HepG2 (cell line): ENCODE measurements around the gene CCDC142. TPM values are rescaled to one million over a fixed set of nuclear protein-coding genes. Genes with fewer than 3 reads are reported as not detected.

Experiments
- ARNT ChIP-seq: fragments of 450-650 bp; IDR thresholded peaks from 2 replicates; pipeline ENCODE4 v1.6.1; 2017
- ATF7-NPFF ChIP-seq: sonication (generic); formaldehyde crosslinking; IDR thresholded peaks from 2 replicates; pipeline ENCODE4 v1.8.1; 2023; ENCODE audit warnings: mild to moderate bottlenecking, low read depth, missing genetic modification reagents, moderate library complexity
- DNMT3B ChIP-seq: conservative IDR thresholded peaks from 2 replicates; pipeline ENCODE4 v1.6.1; 2016; ENCODE audit warnings: missing biosample characterization, control low read depth
- ERF ChIP-seq: IDR thresholded peaks from 2 replicates; pipeline ENCODE4 v1.6.1; 2018; ENCODE audit warnings: missing biosample characterization, missing genetic modification reagents
- GATA4 ChIP-seq: sonication (generic); IDR thresholded peaks from 2 replicates; pipeline ENCODE4 v1.6.1; 2016; ENCODE audit warnings: antibody characterized with exemption, low read depth, borderline replicate concordance
- GZF1 ChIP-seq: sonication (generic); formaldehyde crosslinking; IDR thresholded peaks from 2 replicates; pipeline ENCODE4 v1.5.1; 2020; ENCODE audit warnings: mild to moderate bottlenecking, missing genetic modification reagents
- HHEX ChIP-seq: IDR thresholded peaks from 2 replicates; pipeline ENCODE4 v1.6.1; 2016; ENCODE audit warnings: control low read depth
- MED13 ChIP-seq: sonication (generic); formaldehyde crosslinking; IDR thresholded peaks from 2 replicates; pipeline ENCODE4 v1.5.0; 2020; ENCODE audit warnings: missing genetic modification reagents
- MEIS2 ChIP-seq: sonication (generic); formaldehyde crosslinking; IDR thresholded peaks from 2 replicates; pipeline ENCODE4 v1.9.0; 2021; ENCODE audit warnings: mild to moderate bottlenecking, missing genetic modification reagents
- MIER2 ChIP-seq: IDR thresholded peaks from 2 replicates; pipeline ENCODE4 v1.6.1; 2016; ENCODE audit warnings: missing biosample characterization, missing genetic modification reagents
- NFIB ChIP-seq: sonication (generic); formaldehyde crosslinking; IDR thresholded peaks from 2 replicates; pipeline ENCODE4 v1.9.0; 2021; ENCODE audit warnings: missing genetic modification reagents, mild to moderate bottlenecking, borderline replicate concordance
- NKX3-1 ChIP-seq: sonication (generic); formaldehyde crosslinking; IDR thresholded peaks from 2 replicates; pipeline ENCODE4 v1.5.0; 2020; ENCODE audit warnings: missing genetic modification reagents
- NR1H2 ChIP-seq: sonication (generic); formaldehyde crosslinking; IDR thresholded peaks from 2 replicates; pipeline ENCODE4 v1.8.1; 2022; ENCODE audit warnings: low read depth, missing genetic modification reagents, borderline replicate concordance
- PAWR ChIP-seq: sonication (generic); formaldehyde crosslinking; IDR thresholded peaks from 2 replicates; pipeline ENCODE4 v1.4.0; 2020; ENCODE audit warnings: missing genetic modification reagents, mild to moderate bottlenecking, borderline replicate concordance
- RARG ChIP-seq: sonication (generic); formaldehyde crosslinking; IDR thresholded peaks from 2 replicates; pipeline ENCODE4 v1.4.0; 2020; ENCODE audit warnings: low read depth, mild to moderate bottlenecking, missing genetic modification reagents
- RORA ChIP-seq: sonication (generic); formaldehyde crosslinking; IDR thresholded peaks from 2 replicates; pipeline ENCODE4 v1.5.0; 2020; ENCODE audit warnings: mild to moderate bottlenecking, missing genetic modification reagents, moderate library complexity
- SAFB2 ChIP-seq: sonication (generic); formaldehyde crosslinking; IDR thresholded peaks from 2 replicates; pipeline ENCODE4 v1.5.1; 2020; ENCODE audit warnings: missing genetic modification reagents, low read depth, mild to moderate bottlenecking, borderline replicate concordance
- ZKSCAN5 ChIP-seq: sonication (generic); formaldehyde crosslinking; IDR thresholded peaks from 2 replicates; pipeline ENCODE4 v1.5.1; 2020; ENCODE audit warnings: mild to moderate bottlenecking, missing genetic modification reagents
- ZMYM4 ChIP-seq: sonication (generic); formaldehyde crosslinking; IDR thresholded peaks from 2 replicates; pipeline ENCODE4 v1.8.1; 2023; ENCODE audit warnings: mild to moderate bottlenecking, missing genetic modification reagents
- ZNF180 ChIP-seq: sonication (generic); formaldehyde crosslinking; IDR thresholded peaks from 2 replicates; pipeline ENCODE4 v1.4.0; 2020; ENCODE audit warnings: low read depth, missing genetic modification reagents, borderline replicate concordance
- ZNF253 ChIP-seq: sonication (generic); formaldehyde crosslinking; IDR thresholded peaks from 2 replicates; pipeline ENCODE4 v1.8.0; 2022; ENCODE audit warnings: mild to moderate bottlenecking, missing genetic modification reagents, borderline replicate concordance
- ZNF337 ChIP-seq: sonication (generic); formaldehyde crosslinking; IDR thresholded peaks from 2 replicates; pipeline ENCODE4 v1.5.1; 2020; ENCODE audit warnings: missing genetic modification reagents, low read depth, mild to moderate bottlenecking, borderline replicate concordance
- ZNF543 ChIP-seq: sonication (generic); formaldehyde crosslinking; IDR thresholded peaks from 2 replicates; pipeline ENCODE4 v1.4.0; 2020; ENCODE audit warnings: mild to moderate bottlenecking, missing genetic modification reagents
- ZNF558 ChIP-seq: sonication (generic); formaldehyde crosslinking; IDR thresholded peaks from 2 replicates; pipeline ENCODE4 v1.9.0; 2022; ENCODE audit warnings: mild to moderate bottlenecking, missing genetic modification reagents, borderline replicate concordance
- ZNF567 ChIP-seq: sonication (generic); formaldehyde crosslinking; IDR thresholded peaks from 2 replicates; pipeline ENCODE4 v1.8.1; 2023; ENCODE audit warnings: mild to moderate bottlenecking, missing genetic modification reagents, borderline replicate concordance
- ZNF607 ChIP-seq: sonication (generic); formaldehyde crosslinking; IDR thresholded peaks from 2 replicates; pipeline ENCODE4 v1.5.1; 2020; ENCODE audit warnings: missing genetic modification reagents, mild to moderate bottlenecking, borderline replicate concordance
- ZNF761 ChIP-seq: sonication (generic); formaldehyde crosslinking; conservative IDR thresholded peaks from 2 replicates; pipeline ENCODE4 v1.4.0; 2020; ENCODE audit warnings: mild to moderate bottlenecking, missing genetic modification reagents
- ZSCAN21 ChIP-seq: sonication (generic); formaldehyde crosslinking; IDR thresholded peaks from 2 replicates; pipeline ENCODE4 v1.8.0; 2022; ENCODE audit warnings: mild to moderate bottlenecking, missing genetic modification reagents, moderate library complexity, borderline replicate concordance
- polyA plus RNA-seq, 8 experiments: library from polyadenylated mRNA; depleted of rRNA in 3 of 8; stranded (reverse) in 7 of 8; unstranded in 1 of 8; fragments of >200 nt; fragmentation: Illumina TruSeq in 4 of 8; extraction: Trizol in 4 of 8; gene quantifications; 2 replicates each; pipeline versions ENCODE4 v1.2.1 to v1.2.3, GENCODE V29; 2011 to 2016; ENCODE audit warnings: low read depth in 4 of 8, missing spikeins in 1 of 8, mixed read lengths in 1 of 8; ENCODE audit not compliant: insufficient read depth in 1 of 8
- total RNA-seq, 5 experiments: library from RNA; depleted of rRNA; stranded (reverse); fragments of >200 nt; fragmentation: Illumina TruSeq; extraction: Trizol; gene quantifications; 2 replicates each; pipeline ENCODE4 v1.2.3, GENCODE V29; 2016; ENCODE audit warnings: low read depth in 1 of 5
- TF ChIP-seq, protein P1 (sequence below): sonication (generic); formaldehyde crosslinking; IDR thresholded peaks from 2 replicates; pipeline ENCODE4 v1.8.0; 2022; ENCODE audit warnings: missing genetic modification reagents, mild to moderate bottlenecking, inconsistent platforms, borderline replicate concordance
- TF ChIP-seq, protein P2 (sequence below): sonication (generic); formaldehyde crosslinking; IDR thresholded peaks from 2 replicates; pipeline ENCODE4 v1.4.0; 2020; ENCODE audit warnings: mild to moderate bottlenecking, low read depth, missing genetic modification reagents
- TF ChIP-seq, protein P3 (sequence below): IDR thresholded peaks from 2 replicates; pipeline ENCODE4 v1.6.1; 2012; ENCODE audit warnings: inconsistent platforms

The CCDC142 gene
- total and polyA plus RNA-seq, 2 of the 13 experiments (the other 11 are each of a cell fraction or from before 2014, with no cell fraction given) = 14.7 to 30.4 TPM

DNA sequence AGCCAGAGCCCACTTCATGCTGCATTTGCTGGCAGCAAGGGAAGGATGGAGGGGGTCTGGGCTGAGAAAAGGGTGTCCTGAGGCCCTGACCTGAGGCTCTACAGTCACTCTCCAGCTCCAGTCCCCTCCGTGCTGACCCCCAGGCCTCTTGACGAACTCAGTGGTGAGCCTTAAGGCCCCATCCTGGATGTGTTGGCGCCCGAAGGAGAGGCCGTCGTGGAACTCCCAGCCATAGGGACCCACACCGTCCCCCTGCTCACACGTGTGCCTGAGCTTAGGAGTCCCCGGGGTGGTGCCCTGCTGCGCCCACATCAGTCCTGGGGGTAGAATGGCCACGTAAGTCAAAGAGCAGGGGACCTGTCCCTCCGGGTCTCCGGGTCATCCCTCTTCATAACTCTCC, 18.4 kb downstream of the CCDC142 start (continued):
- TF ChIP-seq, protein P1, sequence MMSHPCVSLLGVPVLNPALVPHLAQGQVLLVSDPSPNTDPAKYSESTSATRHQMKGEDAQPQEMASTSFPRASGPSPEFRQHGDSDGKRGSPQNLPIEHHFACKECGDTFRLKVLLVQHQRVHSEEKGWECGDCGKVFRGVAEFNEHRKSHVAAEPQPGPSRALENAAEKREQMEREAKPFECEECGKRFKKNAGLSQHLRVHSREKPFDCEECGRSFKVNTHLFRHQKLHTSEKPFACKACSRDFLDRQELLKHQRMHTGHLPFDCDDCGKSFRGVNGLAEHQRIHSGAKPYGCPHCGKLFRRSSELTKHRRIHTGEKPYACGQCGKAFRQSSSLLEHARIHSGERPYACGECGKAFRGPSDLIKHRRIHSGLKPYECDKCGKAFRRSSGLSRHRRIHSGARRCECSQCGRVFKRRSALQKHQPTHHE (CRISPR knock-in tag) = 0 out of 2 replicates have a peak, but pooled peaks have one; percentile 13
- TF ChIP-seq PAWR (CRISPR knock-in tag) (no peak), MED13 (0 out of 2 replicates have a peak, but pooled peaks have one; percentile 9), ZNF607 (CRISPR knock-in tag) (no peak), ATF7-NPFF (CRISPR knock-in tag) (no peak), MIER2 (no peak), MEIS2 (CRISPR knock-in tag) (no peak), ZNF337 (CRISPR knock-in tag) (no peak), SAFB2 (CRISPR knock-in tag) (no peak), ZKSCAN5 (CRISPR knock-in tag) (no peak), NR1H2 (no peak), ZSCAN21 (CRISPR knock-in tag) (no peak), ZMYM4 (CRISPR knock-in tag) (no peak), ZNF180 (no peak), RORA (CRISPR knock-in tag) (no peak), ZNF253 (CRISPR knock-in tag) (no peak), DNMT3B (CRISPR knock-in tag) (0 out of 2 replicates have a peak, but pooled peaks have one; percentile 54), NKX3-1 (CRISPR knock-in tag) (no peak), ERF (CRISPR knock-in tag) (no peak), ZNF761 (CRISPR knock-in tag) (no peak), GZF1 (CRISPR knock-in tag) (no peak), NFIB (CRISPR knock-in tag) (0 out of 2 replicates have a peak, but pooled peaks have one; percentile 76), ARNT (no peak), GATA4 (no peak), HHEX (CRISPR knock-in tag) (no peak), ZNF558 (CRISPR knock-in tag) (no peak), ZNF567 (no peak), ZNF543 (no peak), RARG (no peak)
- TF ChIP-seq, protein P2, sequence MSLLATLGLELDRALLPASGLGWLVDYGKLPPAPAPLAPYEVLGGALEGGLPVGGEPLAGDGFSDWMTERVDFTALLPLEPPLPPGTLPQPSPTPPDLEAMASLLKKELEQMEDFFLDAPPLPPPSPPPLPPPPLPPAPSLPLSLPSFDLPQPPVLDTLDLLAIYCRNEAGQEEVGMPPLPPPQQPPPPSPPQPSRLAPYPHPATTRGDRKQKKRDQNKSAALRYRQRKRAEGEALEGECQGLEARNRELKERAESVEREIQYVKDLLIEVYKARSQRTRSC (CRISPR knock-in tag) = no peak
- TF ChIP-seq, protein P3, sequence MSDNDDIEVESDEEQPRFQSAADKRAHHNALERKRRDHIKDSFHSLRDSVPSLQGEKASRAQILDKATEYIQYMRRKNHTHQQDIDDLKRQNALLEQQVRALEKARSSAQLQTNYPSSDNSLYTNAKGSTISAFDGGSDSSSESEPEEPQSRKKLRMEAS = no peak; the same call in 1 of the 2 replicates
